H54 (cell line): ENCODE results near the gene MACF1.
A peak's percentile ranks its signal among the peaks of the same experiment; 100 is the strongest.

ENCODE experiments used
- DNase-seq: peaks from one replicate; pipeline ENCODE4 v3.0.0; 2011; ENCODE audit warnings: low spot score, mixed read lengths; ENCODE audit not compliant: insufficient read length
- FAIRE-seq: peaks from 3 replicates; lab custom pipeline; 2011; peaks lifted over from hg19 to GRCh38; lab: Jason Lieb, UNC
- POLR2A ChIP-seq: IDR thresholded peaks from 2 replicates; pipeline ENCODE4 v1.6.1; 2011; ENCODE audit warnings: low read depth, mild to moderate bottlenecking, low read length

Gene MACF1

GRCh38 chr1:39335216-39335615 is 130.7 kb downstream of the MACF1 start:
- DNase-seq (no peak), FAIRE-seq (no peak)

GRCh38 chr1:39337067-39337466 is 132.6 kb downstream of the MACF1 start:
- no peak for FAIRE-seq
- TF ChIP-seq POLR2A = no peak
- DNase-seq = no peak

More at GRCh38 chr1:39335216-39335615, 130.7 kb downstream of the MACF1 start:
- no peak for TF ChIP-seq POLR2A

GRCh38 chr1:39342776-39343175 is 138.3 kb downstream of the MACF1 start:
- no peak for TF ChIP-seq POLR2A
- DNase-seq (no peak), FAIRE-seq (no peak)

GRCh38 chr1:39344394-39345154 is 140.1 kb downstream of the MACF1 start:
- DNase-seq = no peak
- no peak for FAIRE-seq
- TF ChIP-seq POLR2A = no peak

- no peak for TF ChIP-seq POLR2A
- no peak for DNase-seq
- FAIRE-seq = no peak
These were observed 142.4 kb downstream of the MACF1 start for GRCh38 chr1:39346872-39347271.

GRCh38 chr1:39348278-39348677 is 143.8 kb downstream of the MACF1 start:
- no peak for TF ChIP-seq POLR2A
- no peak for DNase-seq
- FAIRE-seq = no peak

- no peak for TF ChIP-seq POLR2A
- DNase-seq = no peak
- no peak for FAIRE-seq
These were observed 148.4 kb downstream of the MACF1 start for GRCh38 chr1:39352881-39353280.

- TF ChIP-seq POLR2A = no peak
- no peak for DNase-seq
- no peak for FAIRE-seq
These were observed 150.1 kb downstream of the MACF1 start for GRCh38 chr1:39354572-39354971.

GRCh38 chr1:39358491-39358890 is 154.0 kb downstream of the MACF1 start:
- no peak for DNase-seq
- no peak for FAIRE-seq
- no peak for TF ChIP-seq POLR2A

- DNase-seq (no peak), FAIRE-seq (no peak)
- no peak for TF ChIP-seq POLR2A
These were observed 154.6 kb downstream of the MACF1 start for GRCh38 chr1:39359028-39359570.

- no peak for FAIRE-seq
- no peak for TF ChIP-seq POLR2A
- DNase-seq = no peak
These were observed 156.2 kb downstream of the MACF1 start for GRCh38 chr1:39360731-39361130.

- TF ChIP-seq POLR2A = no peak
- no peak for DNase-seq
- no peak for FAIRE-seq
These were observed 157.0 kb downstream of the MACF1 start for GRCh38 chr1:39361446-39361845.

- no peak for TF ChIP-seq POLR2A
- DNase-seq (no peak), FAIRE-seq (no peak)
These were observed 158.8 kb downstream of the MACF1 start for GRCh38 chr1:39363267-39363666.

- FAIRE-seq (peak; percentile 20), DNase-seq (no peak)
- TF ChIP-seq POLR2A = no peak
These were observed 163.6 kb downstream of the MACF1 start for GRCh38 chr1:39368045-39368444.

- FAIRE-seq = no peak
- no peak for TF ChIP-seq POLR2A
- DNase-seq = no peak
These were observed 165.1 kb downstream of the MACF1 start for GRCh38 chr1:39369565-39369964.

- FAIRE-seq (no peak), DNase-seq (no peak)
- TF ChIP-seq POLR2A = no peak
These were observed 166.1 kb downstream of the MACF1 start for GRCh38 chr1:39370602-39371001.
